ENCODE measurements around the gene TLE3.

Gene TLE3

DNA sequence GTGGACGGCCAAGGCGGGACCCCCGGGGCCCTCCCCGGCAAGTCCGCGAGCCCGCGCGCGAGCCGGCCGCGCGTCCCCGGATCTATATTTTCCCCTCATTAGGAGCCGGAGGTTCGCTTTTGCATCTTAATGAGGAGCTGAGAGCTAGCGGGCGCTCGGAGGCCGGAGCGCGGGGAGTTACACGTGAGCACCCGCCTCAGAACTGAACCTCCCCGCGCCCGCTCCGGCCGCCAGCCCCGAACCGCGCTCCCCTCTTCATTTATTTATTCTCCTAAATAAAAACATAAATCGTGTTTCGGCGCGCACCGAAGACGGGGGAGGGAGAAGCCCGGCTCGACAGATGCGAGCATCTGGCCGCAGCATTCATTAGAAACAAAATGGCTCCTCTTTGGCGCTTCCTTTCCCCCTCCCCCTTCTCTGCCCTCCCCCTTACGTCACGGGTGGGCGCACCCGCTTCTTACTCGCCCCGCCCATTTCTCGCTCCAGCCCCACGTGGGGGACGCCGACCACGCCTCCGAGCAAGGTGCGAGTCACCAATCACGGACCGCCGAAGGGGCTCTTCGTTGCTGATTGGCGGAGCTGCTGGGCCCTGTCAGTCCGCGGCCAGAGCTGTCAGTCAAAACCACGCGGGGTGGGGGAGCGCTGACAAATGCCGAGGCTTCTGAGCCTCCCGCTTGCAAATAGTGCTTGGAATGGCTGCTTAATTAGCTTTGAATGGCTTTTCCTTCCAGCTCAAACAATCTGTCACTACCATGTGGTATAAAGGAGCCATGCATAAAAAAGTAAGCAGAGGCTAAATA is 1.6 kb upstream of the TLE3 start:
- peak; percentile 99 for DNase-seq

GRCh38 chr15:70098461-70099166 is 897 bp upstream of the TLE3 start:
- DNase-seq = peak; percentile 89

DNA sequence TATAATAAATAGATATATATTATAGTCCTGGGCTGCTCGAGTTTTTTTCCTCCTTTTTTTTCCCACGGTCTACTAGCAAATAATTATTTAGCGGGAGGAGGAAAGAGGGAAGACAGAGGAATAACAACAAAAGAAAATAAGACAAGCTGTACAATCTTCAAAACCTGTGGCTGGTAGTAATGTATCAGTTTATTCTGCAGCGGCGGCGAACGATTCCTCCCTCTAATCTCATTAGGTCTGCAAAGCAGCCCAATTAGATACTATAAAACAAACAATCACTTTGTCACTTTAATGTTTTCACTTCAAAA is 390 bp upstream of the TLE3 start:
- DNase-seq = peak; percentile 74

GRCh38 chr15:70097063-70097320 is 725 bp downstream of the TLE3 start:
- DNase-seq = no peak

DNA sequence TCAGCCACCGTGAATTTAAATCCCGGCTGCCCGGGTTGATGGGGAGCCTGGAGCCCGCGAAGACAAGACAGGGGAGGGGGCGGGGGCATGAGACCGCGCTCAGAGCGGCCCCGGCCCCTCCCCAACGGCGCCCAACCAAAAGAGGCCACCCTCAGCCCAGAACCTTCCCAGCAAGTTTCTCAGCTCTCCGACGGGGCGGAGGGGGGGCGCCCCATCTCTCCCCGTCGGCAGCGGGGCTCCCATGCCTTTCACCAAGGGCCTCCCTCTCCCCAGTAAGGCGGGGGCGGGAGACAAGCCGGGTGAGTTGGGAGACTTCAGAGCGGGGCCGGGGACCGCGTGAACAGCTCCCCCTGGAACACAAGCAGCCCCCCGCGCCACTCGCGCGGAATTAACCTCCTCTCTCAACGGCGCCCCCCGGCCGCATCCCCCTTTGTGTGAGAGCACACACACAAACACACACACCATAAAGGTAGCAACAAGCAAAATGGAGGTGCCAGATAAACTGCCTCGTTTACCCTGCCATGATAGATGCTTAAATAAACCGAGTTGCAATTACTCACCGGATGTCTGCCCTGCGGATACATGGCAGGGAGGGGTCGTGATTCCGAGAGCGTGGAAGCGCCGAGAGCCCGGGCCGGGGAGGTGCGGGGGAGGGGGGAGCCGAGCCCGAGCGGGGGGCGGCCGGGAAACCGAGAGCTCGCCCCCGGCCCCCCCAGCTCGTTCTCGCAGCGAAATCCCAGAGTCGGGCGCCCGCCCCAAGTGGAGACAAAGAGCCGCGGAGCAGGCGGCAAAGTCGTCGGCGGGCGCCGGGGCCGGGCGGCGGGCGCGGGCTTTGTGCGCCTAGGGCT is 1.3 kb downstream of the TLE3 start:
- peak; percentile 82 for DNase-seq

DNA sequence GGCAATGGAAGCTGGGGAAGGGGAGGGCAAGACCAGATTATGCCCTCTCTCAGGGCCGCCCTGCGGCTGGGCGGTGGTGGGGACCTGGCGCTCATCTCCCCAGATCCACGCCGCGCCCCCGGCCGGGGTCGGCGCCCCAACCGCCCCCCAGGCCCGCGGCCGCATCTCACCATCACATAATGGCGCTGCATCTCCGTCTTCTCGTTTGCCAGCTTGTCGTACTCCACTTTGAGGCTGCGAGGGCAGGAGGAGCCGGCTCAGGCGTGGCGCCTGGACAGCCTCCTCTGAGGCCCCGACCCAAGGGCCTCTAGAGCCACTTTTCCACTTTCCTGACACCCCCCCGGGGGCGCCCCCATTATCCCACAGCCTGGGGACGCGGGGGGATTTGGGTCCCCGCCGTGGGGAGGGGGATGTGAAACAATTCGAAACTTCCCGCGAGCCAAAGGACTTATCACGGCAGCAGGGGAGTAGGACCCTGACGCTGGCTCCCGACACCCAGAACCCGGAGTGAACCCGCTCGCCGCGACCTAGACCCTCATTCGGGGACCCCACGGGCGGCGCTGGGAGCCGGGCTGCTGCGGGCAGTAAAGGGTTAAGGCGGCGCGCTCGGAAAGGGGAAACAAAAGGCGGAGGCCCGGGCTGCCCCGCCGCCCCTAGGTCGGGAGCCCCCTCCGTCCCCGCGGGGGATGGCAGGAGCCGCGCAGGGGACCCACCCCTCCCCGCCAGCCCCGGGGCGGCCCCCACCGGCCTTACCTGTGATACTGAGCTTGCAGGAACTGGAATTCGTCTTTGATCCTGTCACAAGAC is 2.1 kb downstream of the TLE3 start:
- peak; percentile 56 for DNase-seq

DNA sequence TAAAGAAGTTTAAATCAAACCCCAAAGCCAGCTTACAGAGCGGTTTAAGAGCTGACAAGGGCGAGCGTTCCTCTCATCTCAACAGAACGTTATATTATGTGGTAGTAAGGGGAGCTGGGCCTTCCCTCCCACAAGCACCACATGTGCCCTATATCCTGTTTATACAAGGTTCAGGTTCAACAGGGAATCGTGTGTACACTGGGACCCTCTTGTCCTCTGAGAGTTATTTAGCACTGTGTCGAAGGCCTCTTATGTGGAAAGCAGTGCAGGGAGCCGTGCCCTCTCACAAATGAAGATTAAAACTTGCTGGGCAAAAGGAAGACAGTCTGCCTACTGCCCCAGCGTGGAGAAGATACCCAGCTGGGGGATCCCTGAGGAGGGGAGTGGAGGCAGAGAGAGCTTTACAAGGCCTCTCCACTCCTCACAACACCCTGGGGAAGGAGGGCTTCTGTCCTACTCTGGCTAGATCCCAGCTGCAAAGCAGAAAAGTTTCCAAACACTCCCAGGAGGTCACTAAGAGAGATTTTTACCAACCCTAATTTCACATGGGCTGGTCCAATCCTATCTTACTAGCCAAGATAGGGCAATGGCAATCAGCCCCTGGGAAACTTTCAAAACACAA is 2.9 kb downstream of the TLE3 start:
- no peak for DNase-seq

DNA sequence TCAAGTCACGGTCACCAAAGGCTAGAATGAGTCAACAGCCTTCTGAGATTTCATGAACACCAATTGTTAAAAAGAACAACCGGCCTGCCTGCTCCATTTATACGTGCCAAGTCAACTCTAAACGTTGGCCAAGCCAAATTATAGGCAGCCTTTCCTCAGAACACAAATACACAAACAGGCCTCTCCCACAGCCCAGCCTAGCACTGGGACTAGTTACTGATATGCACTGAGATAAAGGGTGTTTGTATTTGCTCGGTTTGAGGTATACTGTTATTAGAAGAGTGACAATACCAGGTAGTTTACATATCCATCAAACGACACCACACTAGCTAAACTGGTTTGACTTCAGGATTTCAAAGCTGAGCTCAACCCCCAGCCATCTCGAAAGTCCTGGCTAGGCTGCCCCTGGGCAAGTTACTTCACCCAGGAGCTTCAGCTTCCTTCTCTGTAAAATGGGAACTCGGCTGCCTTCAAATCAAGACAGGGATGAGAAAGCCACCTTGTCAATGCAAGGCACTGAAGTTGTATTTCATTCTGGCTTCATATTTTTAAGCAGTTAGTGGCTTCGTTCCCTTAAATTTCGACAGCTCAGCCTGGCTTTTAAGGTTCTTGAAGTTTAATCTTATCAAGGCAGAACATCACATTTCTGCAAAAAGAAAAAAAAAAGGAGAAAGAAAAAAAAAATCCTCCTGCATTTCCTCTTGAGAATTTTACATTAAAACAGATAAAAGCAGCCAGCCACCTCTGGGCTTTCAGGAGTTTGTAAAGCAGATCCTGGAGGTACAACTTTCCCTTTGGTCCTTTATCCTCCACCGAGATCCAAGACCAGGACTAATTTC is 4.0 kb downstream of the TLE3 start:
- DNase-seq = no peak

GRCh38 chr15:70093070-70093469 is 4.6 kb downstream of the TLE3 start:
- DNase-seq = no peak

DNA sequence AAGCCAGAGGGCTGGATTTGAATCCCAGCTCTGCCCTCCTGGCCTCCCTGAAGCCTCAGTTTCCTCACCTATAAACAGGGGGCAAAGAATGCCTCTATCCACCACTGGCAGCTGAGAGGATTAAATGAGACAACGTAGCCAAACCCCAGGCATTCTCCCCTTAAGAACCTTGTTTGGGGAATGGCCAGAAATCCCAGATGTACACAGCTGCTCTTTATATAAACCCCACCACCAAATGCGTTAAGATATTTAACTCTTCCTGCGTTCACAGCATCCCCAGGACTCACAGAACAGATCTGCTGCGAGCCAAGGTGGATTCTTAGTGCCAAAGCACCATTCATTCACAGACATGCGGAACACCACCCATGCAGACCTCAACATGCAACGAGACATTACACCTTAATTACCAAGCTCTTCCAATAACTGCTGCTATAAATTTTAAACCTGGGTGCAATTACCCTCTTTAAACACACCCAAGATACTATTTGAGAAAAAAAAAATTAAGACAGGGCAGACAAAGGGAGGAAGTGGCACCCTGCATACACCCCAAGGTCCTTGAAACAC is 5.2 kb downstream of the TLE3 start:
- DNase-seq = no peak

- no peak for DNase-seq
Measured at GRCh38 chr15:70091726-70092463, 5.8 kb downstream of the TLE3 start.

- DNase-seq = no peak
Measured at GRCh38 chr15:70090436-70091296, 7.1 kb downstream of the TLE3 start.

GRCh38 chr15:70089692-70089971 is 8.1 kb downstream of the TLE3 start:
- no peak for DNase-seq

DNA sequence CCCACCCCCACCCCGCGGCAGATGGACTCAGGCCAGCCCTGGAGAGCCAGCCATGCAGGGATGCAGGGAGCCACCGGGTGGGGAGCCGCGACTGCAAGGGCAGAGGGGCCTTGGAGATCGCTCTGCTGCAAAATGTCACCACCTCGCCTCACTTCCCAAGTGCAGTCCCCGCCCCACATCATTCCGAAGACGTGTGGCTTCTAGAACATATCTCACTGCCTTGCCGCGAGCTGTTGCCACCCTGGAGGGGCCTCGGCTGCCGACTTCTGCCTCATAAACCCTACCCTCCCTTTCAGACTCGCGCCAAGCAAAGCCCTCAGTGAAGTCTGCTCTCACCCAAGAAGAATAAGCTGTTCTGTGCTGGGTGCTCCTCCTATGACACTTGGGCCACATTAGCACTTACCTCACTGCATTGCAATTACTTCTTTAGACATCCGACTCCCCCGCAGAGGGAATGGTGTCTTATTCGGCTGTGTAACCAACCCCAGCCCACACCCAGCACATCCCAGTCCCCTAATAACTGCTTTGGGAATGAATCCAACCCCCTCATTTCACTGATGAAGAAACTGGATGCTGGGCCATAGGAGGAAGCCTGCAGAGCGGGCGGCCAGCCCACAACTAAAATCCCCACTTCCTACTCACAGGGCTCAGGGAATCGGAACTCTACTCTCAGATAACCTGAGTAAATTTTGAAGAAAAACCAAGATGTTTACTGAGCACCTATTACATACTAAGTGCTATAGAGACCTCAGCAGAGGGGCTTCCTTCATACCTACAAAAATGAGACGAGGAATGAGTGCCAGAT is 8.6 kb downstream of the TLE3 start:
- no peak for DNase-seq

DNA sequence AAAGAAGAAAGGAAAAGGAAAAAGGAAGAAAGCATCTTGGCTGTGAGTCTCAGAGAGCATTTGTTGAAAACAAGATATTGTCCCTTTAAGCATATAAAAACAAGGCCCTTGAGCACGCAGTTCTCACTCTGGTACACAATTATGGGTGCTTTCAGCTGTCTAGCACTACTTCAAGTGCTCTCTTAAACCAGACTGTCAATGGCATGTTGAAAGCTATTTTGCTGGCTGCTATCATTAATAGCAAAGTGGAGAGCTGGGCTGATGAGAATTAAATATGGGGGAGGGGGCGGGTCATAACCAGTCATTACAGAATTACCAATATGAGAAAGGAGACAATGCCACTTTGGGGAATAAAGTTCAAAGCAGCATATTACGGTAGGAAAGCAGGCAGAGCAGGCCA is 9.3 kb downstream of the TLE3 start:
- no peak for DNase-seq

GRCh38 chr15:70087708-70088352 is 9.9 kb downstream of the TLE3 start:
- no peak for DNase-seq

DNA sequence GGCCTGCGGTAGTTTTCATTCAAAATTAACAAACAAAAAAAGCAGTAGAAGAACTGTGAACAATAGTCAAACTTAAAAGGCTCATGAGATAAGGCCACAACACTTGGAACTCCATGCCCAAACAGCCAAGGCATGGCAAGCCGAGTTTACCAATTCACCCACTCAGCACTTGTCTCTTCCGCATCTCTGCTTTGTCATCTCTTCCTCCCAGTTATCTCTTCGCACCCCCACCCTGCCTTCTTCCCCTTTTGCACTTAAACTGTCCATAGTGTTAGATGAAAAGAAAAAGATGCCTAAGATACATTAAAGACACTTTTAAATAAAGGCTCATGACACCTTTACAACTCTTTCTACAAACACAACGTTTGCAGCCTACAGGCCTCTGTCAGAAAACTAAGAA is 11.1 kb downstream of the TLE3 start:
- DNase-seq = no peak

DNA sequence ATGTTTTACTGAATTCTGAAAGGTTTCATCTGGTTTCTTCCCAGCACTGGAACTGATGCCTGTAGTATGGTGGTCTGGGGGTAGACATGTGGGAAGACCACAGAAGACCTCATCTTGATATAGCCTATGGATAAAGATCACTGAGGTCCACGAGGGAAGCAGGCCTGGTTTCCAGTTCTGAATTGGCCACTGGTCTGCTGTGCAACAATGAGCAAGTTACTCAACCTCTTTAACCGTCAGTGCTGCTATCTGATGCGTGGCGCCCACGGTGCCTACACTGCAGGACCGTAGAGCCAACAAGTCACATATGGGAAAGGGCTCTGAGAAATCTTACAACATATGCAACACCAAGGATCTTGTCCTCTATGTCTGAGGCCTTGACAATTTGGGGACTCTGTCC is 13.3 kb downstream of the TLE3 start:
- DNase-seq = no peak

All from right kidney (tissue), 1 donor.